Trophoblast cell (in vitro differentiated cells and primary cell): ENCODE measurements around the gene SAV1.

Experiments
- DNase-seq, 2 donors: peaks; one replicate each; pipeline ENCODE4 v3.0.0-alpha.2; 2016
- H2AFZ ChIP-seq: 2 replicates; pipeline ENCODE4 v1.6.1; 2013; ENCODE audit warnings: low read length, moderate library complexity, mild to moderate bottlenecking; ENCODE audit not compliant: insufficient read depth, poor library complexity
- H2AK5ac ChIP-seq: 2 replicates; pipeline ENCODE4 v1.6.1; 2013; ENCODE audit warnings: mild to moderate bottlenecking, low read length
- H2BK120ac ChIP-seq: 2 replicates; pipeline ENCODE4 v1.6.1; 2013; ENCODE audit warnings: low read length, mild to moderate bottlenecking, moderate library complexity; ENCODE audit not compliant: insufficient read depth, poor library complexity
- H2BK12ac ChIP-seq: 2 replicates; pipeline ENCODE4 v1.6.1; 2013; ENCODE audit warnings: mild to moderate bottlenecking, low read length, moderate library complexity
- H2BK5ac ChIP-seq: 2 replicates; pipeline ENCODE4 v1.6.1; 2013; ENCODE audit warnings: low read length, low read depth, moderate library complexity, mild to moderate bottlenecking; ENCODE audit not compliant: poor library complexity
- H3K14ac ChIP-seq: 2 replicates; pipeline ENCODE4 v1.6.1; 2013; ENCODE audit warnings: mild to moderate bottlenecking, low read length
- H3K18ac ChIP-seq: 2 replicates; pipeline ENCODE4 v1.6.1; 2013; ENCODE audit warnings: mild to moderate bottlenecking, low read length
- H3K23ac ChIP-seq: 2 replicates; pipeline ENCODE4 v1.6.1; 2013; ENCODE audit warnings: low read length
- H3K27ac ChIP-seq: 2 replicates; pipeline ENCODE4 v1.5.1; 2013; ENCODE audit warnings: low read depth, mild to moderate bottlenecking, inconsistent platforms, low read length, moderate library complexity
- H3K27me3 ChIP-seq: 2 replicates; pipeline ENCODE4 v1.6.1; 2013; ENCODE audit warnings: inconsistent platforms, mild to moderate bottlenecking, low read length, moderate library complexity; ENCODE audit not compliant: insufficient read depth
- H3K36me3 ChIP-seq, 2 experiments: 1 replicate in 1 of 2; 2 replicates in 1 of 2; pipeline ENCODE4 v1.6.1; 2013; ENCODE audit warnings: low read length in 2 of 2, mild to moderate bottlenecking in 2 of 2, moderate library complexity in 1 of 2; ENCODE audit not compliant: insufficient read depth in 2 of 2, control insufficient read depth in 1 of 2
- H3K4ac ChIP-seq: 2 replicates; pipeline ENCODE4 v1.6.1; 2013; ENCODE audit warnings: low read depth, mild to moderate bottlenecking, low read length, moderate library complexity
- H3K4me1 ChIP-seq, 2 experiments: 1 replicate in 1 of 2; 2 replicates in 1 of 2; pipeline ENCODE4 v1.6.1; 2013; ENCODE audit warnings: low read length in 2 of 2, mild to moderate bottlenecking in 2 of 2, moderate library complexity in 1 of 2; ENCODE audit not compliant: insufficient read depth in 2 of 2, control insufficient read depth in 1 of 2
- H3K4me2 ChIP-seq: 2 replicates; pipeline ENCODE4 v1.6.1; 2013; ENCODE audit warnings: inconsistent platforms, mild to moderate bottlenecking, low read length, moderate library complexity
- H3K4me3 ChIP-seq: 2 replicates; pipeline ENCODE4 v1.5.1; 2013; ENCODE audit warnings: mild to moderate bottlenecking, low read depth, low read length, inconsistent platforms
- H3K79me1 ChIP-seq: one replicate; pipeline ENCODE4 v1.6.1; 2013; ENCODE audit warnings: low read length
- H3K79me2 ChIP-seq: 2 replicates; pipeline ENCODE4 v1.6.1; 2013; ENCODE audit warnings: low read length, mild to moderate bottlenecking; ENCODE audit not compliant: control insufficient read depth, insufficient read depth, poor library complexity
- H3K9ac ChIP-seq: 2 replicates; pipeline ENCODE4 v1.6.1; 2013; ENCODE audit warnings: mild to moderate bottlenecking, low read length
- H3K9me3 ChIP-seq: 2 replicates; pipeline ENCODE4 v1.6.1; 2013; ENCODE audit warnings: low read depth, mild to moderate bottlenecking, control low read depth, inconsistent platforms, low read length; ENCODE audit not compliant: insufficient read depth
- H4K12ac ChIP-seq: 2 replicates; pipeline ENCODE4 v1.6.1; 2013; ENCODE audit warnings: low read depth, mild to moderate bottlenecking, low read length, moderate library complexity
- H4K8ac ChIP-seq: 2 replicates; pipeline ENCODE4 v1.6.1; 2013; ENCODE audit warnings: low read depth, mild to moderate bottlenecking, low read length, moderate library complexity
- H4K91ac ChIP-seq: one replicate; pipeline ENCODE4 v1.6.1; 2013; ENCODE audit warnings: low read depth, mild to moderate bottlenecking, low read length, moderate library complexity
- WGBS: extraction: QIAGEN DNeasy Blood & Tissue Kit; methylation state at CpG from one replicate; pipeline ENCODE4 v1.1.7; 2013; ENCODE audit warnings: missing lambda C conversion rate; ENCODE audit not compliant: insufficient read length, insufficient coverage; ENCODE audit errors: extremely low coverage; 5-methylcytosine and 5-hydroxymethylcytosine counted together

SAV1 gene

DNA sequence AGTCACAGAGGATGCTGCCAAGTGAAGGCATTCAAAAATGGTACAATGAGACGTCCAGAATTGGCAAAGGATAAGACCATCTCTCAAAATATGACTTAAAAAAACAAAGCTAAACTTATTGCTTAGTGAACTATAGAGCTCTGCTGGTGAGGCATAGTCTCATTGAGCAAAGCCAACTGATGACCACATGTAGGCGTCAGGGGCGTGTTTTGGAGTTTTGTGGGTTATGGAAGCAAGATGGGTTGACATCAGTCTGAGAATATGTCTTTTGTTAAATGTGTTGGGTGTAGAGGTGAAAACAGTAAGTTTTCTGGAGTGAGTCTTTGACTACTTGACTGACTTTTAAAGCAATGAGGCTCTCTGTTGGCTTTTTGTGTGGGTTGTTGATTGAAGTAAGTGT is 60.9 kb downstream of the SAV1 start:
- no peak overlapping the region for H3K23ac ChIP-seq
- no peak overlapping the region for H3K18ac ChIP-seq
- WGBS, result no CpG with 5 or more reads among the region's 3 CpGs

GRCh38 chr14:50606468-50606867 is 61.6 kb downstream of the SAV1 start:
- no peaks in the 10 kb centered on the region for H3K79me1 ChIP-seq
- no peak overlapping the region for H3K27ac ChIP-seq
- no peak overlapping the region for H2BK5ac ChIP-seq
- no peak overlapping the region for H2AFZ ChIP-seq
- no peak overlapping the region for H4K8ac ChIP-seq
- H3K4me2 ChIP-seq, result no peak overlapping the region
- H2BK120ac ChIP-seq, result no peak overlapping the region
- H2BK12ac ChIP-seq, result no peak overlapping the region
- H3K9ac ChIP-seq, result no peak overlapping the region
- no peak overlapping the region for H3K14ac ChIP-seq
- H4K91ac ChIP-seq, result no peak overlapping the region
- H4K12ac ChIP-seq, result no peak overlapping the region
- no peaks in the 10 kb centered on the region for H3K79me2 ChIP-seq
- no peak overlapping the region for H3K4me3 ChIP-seq
- H3K18ac ChIP-seq, result no peak overlapping the region
- no peak overlapping the region for H2AK5ac ChIP-seq
- H3K27me3 ChIP-seq, result no peaks in the 10 kb centered on the region
- H3K36me3 ChIP-seq, result no peaks in the 10 kb centered on the region
- no peak overlapping the region for H3K23ac ChIP-seq
- DNase-seq, result no peak
- WGBS, result no CpG with 5 or more reads among the region's 2 CpGs
- no peak overlapping the region for H3K4ac ChIP-seq
- no peaks in the 10 kb centered on the region for H3K4me1 ChIP-seq
- no peaks in the 10 kb centered on the region for H3K9me3 ChIP-seq

More for the DNA sequence above, 60.9 kb downstream of the SAV1 start:
- Histone ChIP-seq H3K27ac (no peak overlapping the region), H3K4me1 (no peaks in the 10 kb centered on the region), H4K91ac (no peak overlapping the region), H3K79me2 (no peaks in the 10 kb centered on the region), H2BK120ac (no peak overlapping the region), H3K36me3 (no peaks in the 10 kb centered on the region), H2BK5ac (no peak overlapping the region), H3K9ac (no peak overlapping the region), H3K4me2 (no peak overlapping the region), H4K8ac (no peak overlapping the region), H3K4me3 (no peak overlapping the region), H3K27me3 (no peaks in the 10 kb centered on the region), H2AK5ac (no peak overlapping the region), H2BK12ac (no peak overlapping the region), H4K12ac (no peak overlapping the region), H3K9me3 (no peaks in the 10 kb centered on the region), H3K79me1 (no peaks in the 10 kb centered on the region), H2AFZ (no peak overlapping the region), H3K4ac (no peak overlapping the region), H3K14ac (no peak overlapping the region)
- no peak for DNase-seq

DNA sequence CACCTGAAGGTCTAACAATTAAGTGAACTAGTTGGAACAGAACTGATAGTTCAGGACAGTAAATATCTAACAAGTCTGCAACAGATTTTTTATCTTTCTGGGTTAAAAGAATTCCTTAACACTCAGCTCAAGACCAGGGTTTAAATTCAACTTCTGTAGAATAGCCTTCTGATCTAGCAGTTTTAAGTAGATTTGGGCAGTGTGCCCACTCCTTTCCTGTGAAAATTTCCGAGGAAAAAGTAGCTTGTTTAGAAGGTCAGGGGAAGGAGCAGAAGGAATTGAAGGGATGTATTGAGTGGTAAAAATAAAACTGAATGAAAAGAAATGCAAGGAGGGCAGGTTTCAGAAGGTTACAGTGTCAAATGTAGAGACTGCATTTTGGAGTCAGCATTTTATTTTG is 62.3 kb downstream of the SAV1 start:
- DNase-seq, result no peak
- Histone ChIP-seq H2BK12ac (no peak overlapping the region), H3K27ac (no peak overlapping the region), H3K79me2 (no peaks in the 10 kb centered on the region), H3K4me1 (no peaks in the 10 kb centered on the region), H3K4ac (no peak overlapping the region), H3K9ac (no peak overlapping the region), H3K18ac (no peak overlapping the region), H3K36me3 (no peaks in the 10 kb centered on the region), H4K91ac (no peak overlapping the region), H3K23ac (no peak overlapping the region), H2AK5ac (no peak overlapping the region), H3K4me2 (no peak overlapping the region), H4K12ac (no peak overlapping the region), H2BK120ac (no peak overlapping the region), H3K27me3 (no peaks in the 10 kb centered on the region), H2BK5ac (no peak overlapping the region), H2AFZ (no peak overlapping the region), H3K79me1 (peaks cover under 1% of the 10 kb centered on the region), H4K8ac (no peak overlapping the region), H3K9me3 (no peaks in the 10 kb centered on the region), H3K14ac (no peak overlapping the region), H3K4me3 (no peak overlapping the region)
- WGBS, result no CpG with 5 or more reads among the region's 1 CpG

GRCh38 chr14:50603565-50603964 is 64.5 kb downstream of the SAV1 start:
- H3K9me3 ChIP-seq, result no peaks in the 10 kb centered on the region

More at GRCh38 chr14:50603565-50603964, 64.5 kb downstream of the SAV1 start:
- no peak for DNase-seq
- Histone ChIP-seq H3K79me2 (no peaks in the 10 kb centered on the region), H4K91ac (no peak overlapping the region), H3K36me3 (no peaks in the 10 kb centered on the region), H2BK12ac (no peak overlapping the region), H3K79me1 (peaks cover 2% of the 10 kb centered on the region), H2BK120ac (no peak overlapping the region), H2AK5ac (no peak overlapping the region), H3K4me1 (no peaks in the 10 kb centered on the region), H3K4me3 (no peak overlapping the region), H4K8ac (no peak overlapping the region), H3K14ac (no peak overlapping the region), H3K27ac (no peak overlapping the region), H3K23ac (no peak overlapping the region), H3K4ac (no peak overlapping the region), H4K12ac (no peak overlapping the region), H3K9ac (no peak overlapping the region), H3K18ac (no peak overlapping the region), H3K4me2 (no peak overlapping the region), H2BK5ac (no peak overlapping the region), H2AFZ (no peak overlapping the region), H3K27me3 (no peaks in the 10 kb centered on the region)
- WGBS, result no CpG with 5 or more reads among the region's 2 CpGs
